GM18520 (cell line): Measurements from ENCODE around the gene TBCD.

Experiments
- ATAC-seq: cut with Tn5 transposase; IDR thresholded peaks from one replicate; pipeline ENCODE4 v1.9.1; 2021; ENCODE audit not compliant: unreplicated experiment

TBCD gene

GRCh38 chr17:82849076-82849945 lies 97.4 kb downstream of the TBCD start:
- no peak for ATAC-seq

- ATAC-seq = no peak
Measured at GRCh38 chr17:82851381-82851780, 99.5 kb downstream of the TBCD start.

- no peak for ATAC-seq
Measured at GRCh38 chr17:82854226-82854625, 102.4 kb downstream of the TBCD start.

GRCh38 chr17:82856361-82856760 lies 104.5 kb downstream of the TBCD start:
- no peak for ATAC-seq

GRCh38 chr17:82858376-82859126 lies 106.7 kb downstream of the TBCD start:
- ATAC-seq = no peak

- no peak for ATAC-seq
Measured at GRCh38 chr17:82859431-82860403, 107.9 kb downstream of the TBCD start.

- no peak for ATAC-seq
Measured at GRCh38 chr17:82860606-82861392, 108.9 kb downstream of the TBCD start.

GRCh38 chr17:82861393-82861775 lies 109.5 kb downstream of the TBCD start:
- ATAC-seq = no peak

GRCh38 chr17:82862191-82862590 lies 110.3 kb downstream of the TBCD start:
- no peak for ATAC-seq

- ATAC-seq = no peak
Measured at GRCh38 chr17:82862737-82863382, 111.0 kb downstream of the TBCD start.

- ATAC-seq = no peak
Measured at GRCh38 chr17:82863383-82863940, 111.6 kb downstream of the TBCD start.

- peak; percentile 88 for ATAC-seq
Measured at GRCh38 chr17:82863941-82864712, 112.3 kb downstream of the TBCD start.

GRCh38 chr17:82864713-82865248 lies 112.9 kb downstream of the TBCD start:
- no peak for ATAC-seq

GRCh38 chr17:82865274-82865673 lies 113.4 kb downstream of the TBCD start:
- ATAC-seq = no peak

GRCh38 chr17:82865774-82866395 lies 114.0 kb downstream of the TBCD start:
- no peak for ATAC-seq

GRCh38 chr17:82866590-82867191 lies 114.8 kb downstream of the TBCD start:
- no peak for ATAC-seq

GRCh38 chr17:82867763-82868325 lies 116.0 kb downstream of the TBCD start:
- no peak for ATAC-seq
